Neural progenitor cell (in vitro differentiated cells): ENCODE data around the gene SLC7A6OS. TPM values are rescaled to one million over a fixed set of nuclear protein-coding genes. Genes with fewer than 3 reads are reported as not detected.
A peak's percentile ranks its signal among the peaks of the same experiment; 100 is the strongest.

Experiments used
- DNase-seq: peaks from one replicate; pipeline ENCODE4 v3.0.0-alpha.2; 2016; ENCODE audit warnings: low spot score
- H2AFZ ChIP-seq: fragments of 200-600 bp; sonication (generic); replicated peaks from 2 replicates; pipeline ENCODE4 v1.6.1; 2016; ENCODE audit warnings: antibody characterized with exemption
- H3F3A ChIP-seq: fragments of 200-600 bp; sonication (generic); 2 replicates; pipeline ENCODE4 v1.6.1; 2016; ENCODE audit warnings: antibody characterized with exemption, low read depth
- H3K27ac ChIP-seq: fragments of 200-600 bp; sonication (generic); 2 replicates; pipeline ENCODE4 v1.5.1; 2016; ENCODE audit warnings: mild to moderate bottlenecking
- H3K27me3 ChIP-seq: fragments of 200-600 bp; sonication (generic); 2 replicates; pipeline ENCODE4 v1.6.1; 2016; ENCODE audit warnings: mild to moderate bottlenecking, moderate library complexity
- H3K36me3 ChIP-seq: fragments of 200-600 bp; sonication (generic); 2 replicates; pipeline ENCODE4 v1.5.1; 2016
- H3K4me1 ChIP-seq: fragments of 200-600 bp; sonication (generic); 2 replicates; pipeline ENCODE4 v1.6.1; 2016; ENCODE audit warnings: mixed run types
- H3K4me2 ChIP-seq: fragments of 200-600 bp; sonication (generic); 2 replicates; pipeline ENCODE4 v1.6.1; 2016
- H3K4me3 ChIP-seq: fragments of 200-600 bp; sonication (generic); 2 replicates; pipeline ENCODE4 v1.5.1; 2016
- H3K79me2 ChIP-seq: fragments of 200-600 bp; sonication (generic); 2 replicates; pipeline ENCODE4 v1.6.1; 2016; ENCODE audit warnings: low read depth
- H3K9ac ChIP-seq: fragments of 200-600 bp; sonication (generic); 2 replicates; pipeline ENCODE4 v1.6.1; 2016
- H3K9me3 ChIP-seq: fragments of 200-600 bp; sonication (generic); 2 replicates; pipeline ENCODE4 v1.5.1; 2016; ENCODE audit warnings: low read depth
- H4K20me1 ChIP-seq: fragments of 200-600 bp; sonication (generic); 2 replicates; pipeline ENCODE4 v1.6.1; 2016; ENCODE audit warnings: low read depth
- H3K27ac Mint-ChIP-seq: 3 replicates; pipeline ENCODE4 v1.8.0; 2021; ENCODE audit warnings: mixed read lengths
- H3K27me3 Mint-ChIP-seq: 2 replicates; pipeline ENCODE4 v1.8.0; 2022; ENCODE audit warnings: low read depth, mild to moderate bottlenecking, inconsistent platforms, moderate library complexity, mixed read lengths; ENCODE audit not compliant: insufficient read depth
- H3K36me3 Mint-ChIP-seq: 3 replicates; pipeline ENCODE4 v1.8.0; 2021; ENCODE audit warnings: mixed read lengths
- H3K4me1 Mint-ChIP-seq: 3 replicates; pipeline ENCODE4 v1.8.0; 2021; ENCODE audit warnings: mixed read lengths
- H3K4me3 Mint-ChIP-seq: 3 replicates; pipeline ENCODE4 v1.8.0; 2021; ENCODE audit warnings: mild to moderate bottlenecking, moderate library complexity, mixed read lengths
- H3K9me3 Mint-ChIP-seq: 3 replicates; pipeline ENCODE4 v1.8.0; 2020; ENCODE audit warnings: mixed read lengths
- EZH2 ChIP-seq: fragments of 200-600 bp; sonication (generic); IDR thresholded peaks from 2 replicates; pipeline ENCODE4 v1.6.1; 2017; ENCODE audit warnings: antibody characterized with exemption, mild to moderate bottlenecking, moderate library complexity
- EZH2phosphoT487 ChIP-seq: fragments of 200-600 bp; sonication (generic); IDR thresholded peaks from 2 replicates; pipeline ENCODE4 v1.6.1; 2017; ENCODE audit warnings: antibody characterized with exemption
- total RNA-seq: library from RNA; depleted of rRNA; stranded (reverse); fragments of >200 nt; gene quantifications from 2 replicates; pipeline ENCODE4 v1.2.3, GENCODE V29; 2015; ENCODE audit warnings: low replicate concordance
- TF ChIP-seq, protein P1 (sequence below): fragments of 200-600 bp; sonication (generic); IDR thresholded peaks from 2 replicates; pipeline ENCODE4 v1.5.1; 2017; ENCODE audit warnings: antibody characterized with exemption, mild to moderate bottlenecking

SLC7A6OS gene
- total RNA-seq, 1 donor from 2014 or later: 18.7 TPM

DNA sequence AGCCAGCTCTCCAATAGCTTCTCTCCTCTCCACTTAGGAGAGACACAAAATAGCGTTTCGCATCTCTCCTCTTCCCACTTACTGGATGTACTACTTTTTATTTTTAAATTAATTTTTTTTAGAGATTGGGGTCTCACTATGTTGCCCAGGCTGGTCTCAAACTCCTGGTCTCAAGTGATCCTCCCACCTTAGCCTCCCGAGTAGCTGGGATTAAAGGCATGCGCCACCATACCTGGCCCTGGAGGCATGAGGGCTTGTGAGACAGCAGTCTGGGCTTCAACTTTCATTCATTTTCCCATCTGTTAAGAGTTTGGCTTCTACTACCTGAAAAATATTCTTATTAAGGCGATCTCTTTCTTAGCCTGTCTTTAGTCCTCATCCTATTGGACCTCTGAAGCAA lies 18.3 kb downstream of the SLC7A6OS start:
- H2AFZ ChIP-seq: no peak overlapping the region
- H3K36me3 ChIP-seq: no peaks in the 10 kb centered on the region
- Mint-ChIP-seq H3K4me3 (no peak overlapping the region), H3K36me3 (peaks cover 25% of the 10 kb centered on the region), H3K27ac (no peak overlapping the region), H3K9me3 (no peaks in the 10 kb centered on the region), H3K27me3 (peaks cover 2% of the 10 kb centered on the region), H3K4me1 (peaks cover 7% of the 10 kb centered on the region)
- TF ChIP-seq, protein P1, sequence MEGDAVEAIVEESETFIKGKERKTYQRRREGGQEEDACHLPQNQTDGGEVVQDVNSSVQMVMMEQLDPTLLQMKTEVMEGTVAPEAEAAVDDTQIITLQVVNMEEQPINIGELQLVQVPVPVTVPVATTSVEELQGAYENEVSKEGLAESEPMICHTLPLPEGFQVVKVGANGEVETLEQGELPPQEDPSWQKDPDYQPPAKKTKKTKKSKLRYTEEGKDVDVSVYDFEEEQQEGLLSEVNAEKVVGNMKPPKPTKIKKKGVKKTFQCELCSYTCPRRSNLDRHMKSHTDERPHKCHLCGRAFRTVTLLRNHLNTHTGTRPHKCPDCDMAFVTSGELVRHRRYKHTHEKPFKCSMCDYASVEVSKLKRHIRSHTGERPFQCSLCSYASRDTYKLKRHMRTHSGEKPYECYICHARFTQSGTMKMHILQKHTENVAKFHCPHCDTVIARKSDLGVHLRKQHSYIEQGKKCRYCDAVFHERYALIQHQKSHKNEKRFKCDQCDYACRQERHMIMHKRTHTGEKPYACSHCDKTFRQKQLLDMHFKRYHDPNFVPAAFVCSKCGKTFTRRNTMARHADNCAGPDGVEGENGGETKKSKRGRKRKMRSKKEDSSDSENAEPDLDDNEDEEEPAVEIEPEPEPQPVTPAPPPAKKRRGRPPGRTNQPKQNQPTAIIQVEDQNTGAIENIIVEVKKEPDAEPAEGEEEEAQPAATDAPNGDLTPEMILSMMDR: no peak
- TF ChIP-seq EZH2phosphoT487 (no peak), EZH2 (no peak)
- H3K9me3 ChIP-seq: no peaks in the 10 kb centered on the region
- H3K4me3 ChIP-seq: no peak overlapping the region
- no peak overlapping the region for H3K27ac ChIP-seq
- no peak overlapping the region for H3K4me2 ChIP-seq
- no peaks in the 10 kb centered on the region for H3K79me2 ChIP-seq
- no peak overlapping the region for H3K9ac ChIP-seq
- no peak for DNase-seq
- H3F3A ChIP-seq: peaks cover 4% of the 10 kb centered on the region
- peaks cover 6% of the 10 kb centered on the region for H3K4me1 ChIP-seq
- no peaks in the 10 kb centered on the region for H4K20me1 ChIP-seq
- H3K27me3 ChIP-seq: no peaks in the 10 kb centered on the region

DNA sequence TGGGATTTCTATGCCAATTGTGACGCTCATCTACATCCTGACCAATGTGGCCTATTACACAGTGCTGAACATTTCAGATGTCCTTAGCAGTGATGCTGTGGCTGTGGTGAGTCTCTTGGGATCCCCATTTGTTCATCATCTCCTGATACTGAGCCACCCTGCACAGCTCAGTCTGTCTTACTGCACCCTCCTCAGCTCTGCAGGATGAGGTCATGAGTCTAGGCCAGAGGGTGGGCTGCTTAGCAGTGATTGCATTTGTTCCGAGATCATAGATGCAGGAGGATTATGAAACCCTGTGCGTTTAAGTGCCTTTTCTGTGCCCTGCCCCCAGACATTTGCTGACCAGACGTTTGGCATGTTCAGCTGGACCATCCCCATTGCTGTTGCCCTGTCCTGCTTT lies 19.5 kb downstream of the SLC7A6OS start:
- Histone ChIP-seq H3K4me2 (no peak overlapping the region), H3K9ac (no peak overlapping the region), H3K4me3 (no peak overlapping the region), H3K4me1 (peaks cover 6% of the 10 kb centered on the region), H3K79me2 (no peaks in the 10 kb centered on the region), H2AFZ (no peak overlapping the region), H3K27me3 (no peaks in the 10 kb centered on the region), H3K9me3 (no peaks in the 10 kb centered on the region), H3K36me3 (no peaks in the 10 kb centered on the region), H4K20me1 (no peaks in the 10 kb centered on the region), H3F3A (no peaks in the 10 kb centered on the region), H3K27ac (no peak overlapping the region)
- Mint-ChIP-seq H3K4me1 (no peaks in the 10 kb centered on the region), H3K9me3 (no peaks in the 10 kb centered on the region), H3K27me3 (peaks cover 2% of the 10 kb centered on the region), H3K4me3 (no peak overlapping the region), H3K27ac (no peak overlapping the region), H3K36me3 (peaks cover 28% of the 10 kb centered on the region)
- no peak for TF ChIP-seq EZH2phosphoT487
- TF ChIP-seq, protein P1: no peak
- no peak for TF ChIP-seq EZH2
- no peak for DNase-seq

DNA sequence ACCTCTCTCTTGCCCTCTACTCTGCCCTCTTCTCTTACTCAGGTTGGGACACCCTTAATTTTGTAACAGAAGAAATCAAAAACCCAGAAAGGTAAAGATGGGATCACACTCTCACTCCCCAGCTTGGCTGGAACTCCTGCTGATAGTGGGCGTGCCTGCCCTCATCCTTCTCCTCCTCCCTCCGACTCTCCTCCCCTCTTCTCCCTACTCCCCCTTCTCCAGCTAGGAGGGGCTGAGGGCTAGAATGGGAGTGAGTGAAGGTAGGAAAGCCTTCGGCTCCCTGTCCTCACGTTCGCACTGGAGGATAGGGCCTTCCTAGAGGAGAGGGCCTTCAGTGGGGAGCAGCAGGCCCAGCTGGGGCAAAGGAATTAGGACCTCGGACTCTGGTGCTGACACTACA lies 20.3 kb downstream of the SLC7A6OS start:
- Mint-ChIP-seq H3K9me3 (no peaks in the 10 kb centered on the region), H3K4me1 (no peaks in the 10 kb centered on the region), H3K36me3 (peaks cover 29% of the 10 kb centered on the region), H3K27ac (no peak overlapping the region), H3K27me3 (peaks cover 2% of the 10 kb centered on the region), H3K4me3 (no peak overlapping the region)
- H3F3A ChIP-seq: no peaks in the 10 kb centered on the region
- peak overlapping the region; percentile 15 for H3K4me2 ChIP-seq
- no peak overlapping the region for H3K27ac ChIP-seq
- no peak overlapping the region for H3K9ac ChIP-seq
- no peaks in the 10 kb centered on the region for H3K36me3 ChIP-seq
- TF ChIP-seq EZH2phosphoT487 (no peak), EZH2 (no peak)
- TF ChIP-seq, protein P1: no peak
- no peaks in the 10 kb centered on the region for H3K79me2 ChIP-seq
- H4K20me1 ChIP-seq: peaks cover 2% of the 10 kb centered on the region
- H3K4me3 ChIP-seq: no peak overlapping the region
- DNase-seq: no peak
- H3K27me3 ChIP-seq: no peaks in the 10 kb centered on the region
- no peaks in the 10 kb centered on the region for H3K9me3 ChIP-seq
- H2AFZ ChIP-seq: no peak overlapping the region
- H3K4me1 ChIP-seq: peaks cover 6% of the 10 kb centered on the region
